K562 (cell line): ENCODE data around the gene WNT3. TPM values are rescaled to one million over a fixed set of nuclear protein-coding genes. Genes with fewer than 3 reads are reported as not detected.

Experiments
- CEBPB ChIP-seq: fragments of 450-650 bp; IDR thresholded peaks from 2 replicates; pipeline ENCODE4 v1.6.1; 2016; ENCODE audit warnings: missing genetic modification characterization, missing compliant biosample characterization
- DNMT1 ChIP-seq: fragments of 450-650 bp; IDR thresholded peaks from 2 replicates; pipeline ENCODE4 v1.6.1; 2016; ENCODE audit warnings: antibody characterized with exemption, mild to moderate bottlenecking
- ETV1 ChIP-seq: fragments of 450-650 bp; conservative IDR thresholded peaks from 2 replicates; pipeline ENCODE4 v1.6.1; 2016; ENCODE audit warnings: missing genetic modification characterization, control low read depth, low read depth, missing compliant biosample characterization
- KLF13 ChIP-seq: fragments of 450-650 bp; IDR thresholded peaks from 2 replicates; pipeline ENCODE4 v1.6.1; 2016; ENCODE audit warnings: missing genetic modification characterization, low read depth, mild to moderate bottlenecking, missing compliant biosample characterization, moderate library complexity, borderline replicate concordance
- L3MBTL2 ChIP-seq: fragments of 450-650 bp; IDR thresholded peaks from 2 replicates; pipeline ENCODE4 v1.6.1; 2016; ENCODE audit warnings: mild to moderate bottlenecking, moderate library complexity
- LARP7 ChIP-seq: fragments of 450-650 bp; IDR thresholded peaks from 2 replicates; pipeline ENCODE4 v1.6.1; 2016
- PHF20 ChIP-seq: fragments of 450-650 bp; IDR thresholded peaks from 2 replicates; pipeline ENCODE4 v1.6.1; 2018; ENCODE audit not compliant: partially characterized antibody
- POU5F1 ChIP-seq: fragments of 150-350 bp; IDR thresholded peaks from 2 replicates; pipeline ENCODE4 v1.6.1; 2014; ENCODE audit warnings: borderline replicate concordance, low read length, low read depth, mild to moderate bottlenecking; ENCODE audit not compliant: partially characterized antibody
- RNF2 ChIP-seq: sonication (generic); IDR thresholded peaks from 2 replicates; pipeline ENCODE4 v1.6.1; 2016
- SMAD4 ChIP-seq: fragments of 250-450 bp; sonication (Bioruptor Pico); conservative IDR thresholded peaks from 2 replicates; pipeline ENCODE4 v1.8.0; 2021; ENCODE audit warnings: inconsistent platforms, mild to moderate bottlenecking, moderate library complexity
- SP1 ChIP-seq: sonication (generic); formaldehyde crosslinking; IDR thresholded peaks from 2 replicates; pipeline ENCODE4 v1.8.1; 2022; ENCODE audit warnings: mild to moderate bottlenecking, missing genetic modification reagents
- SRSF7 ChIP-seq: fragments of 200-400 bp; formaldehyde crosslinking; optimal IDR thresholded peaks from 2 replicates; pipeline ENCODE3; 2017; ENCODE audit warnings: mild to moderate bottlenecking, low read depth, low read length
- STAG1 ChIP-seq: sonication (generic); formaldehyde crosslinking; IDR thresholded peaks from 2 replicates; pipeline ENCODE4 v1.5.0; 2020; ENCODE audit warnings: missing genetic modification reagents, borderline replicate concordance
- TRIM28 ChIP-seq: fragments of 450-650 bp; IDR thresholded peaks from 2 replicates; pipeline ENCODE4 v1.6.1; 2017
- ZNF124 ChIP-seq: sonication (generic); formaldehyde crosslinking; IDR thresholded peaks from 2 replicates; pipeline ENCODE4 v1.8.1; 2022; ENCODE audit warnings: missing genetic modification reagents
- ZNF174 ChIP-seq: fragments of 250-450 bp; sonication (Bioruptor Pico); IDR thresholded peaks from 2 replicates; pipeline ENCODE4 v1.4.0; 2020; ENCODE audit warnings: mild to moderate bottlenecking
- ZNF274 ChIP-seq: IDR thresholded peaks from 2 replicates; pipeline ENCODE4 v1.6.1; 2011; ENCODE audit warnings: low read depth, mild to moderate bottlenecking, low read length, moderate library complexity, borderline replicate concordance
- ZNF778 ChIP-seq: fragments of 450-650 bp; formaldehyde crosslinking; IDR thresholded peaks from 2 replicates; pipeline ENCODE4 v1.4.0; 2020; ENCODE audit warnings: mild to moderate bottlenecking, moderate library complexity
- polyA plus RNA-seq, 8 experiments: library from polyadenylated mRNA; depleted of rRNA in 4 of 8; stranded (reverse) in 5 of 8; unstranded in 3 of 8; fragments of >200 nt; fragmentation: Nextera tagmentation in 2 of 8; fragmentation: Illumina TruSeq in 1 of 8; extraction: Ambion mirVana in 2 of 8; extraction: Trizol in 1 of 8; gene quantifications; 2 replicates each; pipeline versions ENCODE4 v1.2.1 to v1.2.3, GENCODE V29; 2011 to 2014; ENCODE audit warnings: inconsistent platforms in 1 of 8, missing spikeins in 1 of 8
- total RNA-seq, 7 experiments: library from RNA; depleted of rRNA in 6 of 7; stranded (reverse); fragments of >200 nt in 6 of 7; fragmentation: Illumina TruSeq in 2 of 7; extraction: Trizol in 2 of 7; gene quantifications; 2 replicates each; pipeline versions ENCODE4 v1.2.1 to v1.2.3, GENCODE V29; 2011 to 2021; ENCODE audit warnings: low replicate concordance in 1 of 7
- TF ChIP-seq, protein P1 (sequence below): fragments of 450-650 bp; IDR thresholded peaks from 2 replicates; pipeline ENCODE4 v1.6.1; 2018; ENCODE audit warnings: mild to moderate bottlenecking, low read depth; ENCODE audit not compliant: partially characterized antibody
- TF ChIP-seq, protein P2 (sequence below): fragments of 450-650 bp; formaldehyde crosslinking; IDR thresholded peaks from 2 replicates; pipeline ENCODE4 v1.4.0; 2022; ENCODE audit warnings: mild to moderate bottlenecking, moderate library complexity
- TF ChIP-seq, protein P3 (sequence below): fragments of 250-450 bp; sonication (Bioruptor Pico); IDR thresholded peaks from 2 replicates; pipeline ENCODE4 v1.8.0; 2022; ENCODE audit warnings: inconsistent platforms, mild to moderate bottlenecking, moderate library complexity, borderline replicate concordance
- TF ChIP-seq, protein P4 (sequence below): sonication (generic); formaldehyde crosslinking; IDR thresholded peaks from 2 replicates; pipeline ENCODE4 v1.8.0; 2022; ENCODE audit warnings: mild to moderate bottlenecking, missing genetic modification reagents, borderline replicate concordance
- TF ChIP-seq, protein P5 (sequence below): fragments of 450-650 bp; IDR thresholded peaks from 2 replicates; pipeline ENCODE4 v1.6.1; 2016; ENCODE audit warnings: borderline replicate concordance

Gene WNT3
- total and polyA plus RNA-seq, 9 of the 15 experiments (the other 6 are each of a cell fraction or from before 2014, with no cell fraction given): 1.5 to 6.1 (median 3.3) TPM

DNA sequence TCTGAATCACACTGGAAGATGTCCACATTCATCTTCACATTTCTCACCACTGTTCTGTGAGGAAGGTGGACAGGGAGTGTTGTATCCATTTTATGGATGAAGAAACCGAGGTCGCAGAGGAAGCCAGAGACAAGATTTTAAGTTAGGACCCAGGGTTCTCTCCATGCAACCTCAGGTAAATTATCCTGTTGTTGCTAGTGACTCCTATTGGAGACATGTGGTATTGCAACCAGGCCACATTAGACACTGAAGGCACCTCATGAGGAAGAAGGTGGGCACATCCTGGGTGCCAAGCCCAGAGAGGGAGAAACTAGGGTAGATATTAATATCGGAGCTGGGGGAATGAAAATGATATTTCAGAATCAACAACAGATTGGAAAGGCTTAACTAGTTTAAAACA lies 24.3 kb upstream of the WNT3 start (continued):
- TF ChIP-seq ZNF274: no peak
- TF ChIP-seq, protein P1, sequence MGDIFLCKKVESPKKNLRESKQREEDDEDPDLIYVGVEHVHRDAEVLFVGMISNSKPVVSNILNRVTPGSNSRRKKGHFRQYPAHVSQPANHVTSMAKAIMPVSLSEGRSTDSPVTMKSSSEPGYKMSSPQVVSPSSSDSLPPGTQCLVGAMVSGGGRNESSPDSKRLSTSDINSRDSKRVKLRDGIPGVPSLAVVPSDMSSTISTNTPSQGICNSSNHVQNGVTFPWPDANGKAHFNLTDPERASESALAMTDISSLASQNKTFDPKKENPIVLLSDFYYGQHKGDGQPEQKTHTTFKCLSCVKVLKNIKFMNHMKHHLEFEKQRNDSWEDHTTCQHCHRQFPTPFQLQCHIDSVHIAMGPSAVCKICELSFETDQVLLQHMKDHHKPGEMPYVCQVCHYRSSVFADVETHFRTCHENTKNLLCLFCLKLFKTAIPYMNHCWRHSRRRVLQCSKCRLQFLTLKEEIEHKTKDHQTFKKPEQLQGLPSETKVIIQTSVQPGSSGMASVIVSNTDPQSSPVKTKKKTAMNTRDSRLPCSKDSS: peak; percentile 65
- TF ChIP-seq, protein P2, sequence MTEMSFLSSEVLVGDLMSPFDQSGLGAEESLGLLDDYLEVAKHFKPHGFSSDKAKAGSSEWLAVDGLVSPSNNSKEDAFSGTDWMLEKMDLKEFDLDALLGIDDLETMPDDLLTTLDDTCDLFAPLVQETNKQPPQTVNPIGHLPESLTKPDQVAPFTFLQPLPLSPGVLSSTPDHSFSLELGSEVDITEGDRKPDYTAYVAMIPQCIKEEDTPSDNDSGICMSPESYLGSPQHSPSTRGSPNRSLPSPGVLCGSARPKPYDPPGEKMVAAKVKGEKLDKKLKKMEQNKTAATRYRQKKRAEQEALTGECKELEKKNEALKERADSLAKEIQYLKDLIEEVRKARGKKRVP: no peak
- TF ChIP-seq PHF20: no peak
- no peak for TF ChIP-seq ZNF124 (CRISPR knock-in tag)
- TF ChIP-seq SRSF7: no peak
- TF ChIP-seq KLF13 (tag): no peak
- TF ChIP-seq, protein P3, sequence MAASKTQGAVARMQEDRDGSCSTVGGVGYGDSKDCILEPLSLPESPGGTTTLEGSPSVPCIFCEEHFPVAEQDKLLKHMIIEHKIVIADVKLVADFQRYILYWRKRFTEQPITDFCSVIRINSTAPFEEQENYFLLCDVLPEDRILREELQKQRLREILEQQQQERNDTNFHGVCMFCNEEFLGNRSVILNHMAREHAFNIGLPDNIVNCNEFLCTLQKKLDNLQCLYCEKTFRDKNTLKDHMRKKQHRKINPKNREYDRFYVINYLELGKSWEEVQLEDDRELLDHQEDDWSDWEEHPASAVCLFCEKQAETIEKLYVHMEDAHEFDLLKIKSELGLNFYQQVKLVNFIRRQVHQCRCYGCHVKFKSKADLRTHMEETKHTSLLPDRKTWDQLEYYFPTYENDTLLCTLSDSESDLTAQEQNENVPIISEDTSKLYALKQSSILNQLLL (CRISPR knock-in tag): no peak
- TF ChIP-seq ETV1 (tag): no peak
- TF ChIP-seq, protein P4, sequence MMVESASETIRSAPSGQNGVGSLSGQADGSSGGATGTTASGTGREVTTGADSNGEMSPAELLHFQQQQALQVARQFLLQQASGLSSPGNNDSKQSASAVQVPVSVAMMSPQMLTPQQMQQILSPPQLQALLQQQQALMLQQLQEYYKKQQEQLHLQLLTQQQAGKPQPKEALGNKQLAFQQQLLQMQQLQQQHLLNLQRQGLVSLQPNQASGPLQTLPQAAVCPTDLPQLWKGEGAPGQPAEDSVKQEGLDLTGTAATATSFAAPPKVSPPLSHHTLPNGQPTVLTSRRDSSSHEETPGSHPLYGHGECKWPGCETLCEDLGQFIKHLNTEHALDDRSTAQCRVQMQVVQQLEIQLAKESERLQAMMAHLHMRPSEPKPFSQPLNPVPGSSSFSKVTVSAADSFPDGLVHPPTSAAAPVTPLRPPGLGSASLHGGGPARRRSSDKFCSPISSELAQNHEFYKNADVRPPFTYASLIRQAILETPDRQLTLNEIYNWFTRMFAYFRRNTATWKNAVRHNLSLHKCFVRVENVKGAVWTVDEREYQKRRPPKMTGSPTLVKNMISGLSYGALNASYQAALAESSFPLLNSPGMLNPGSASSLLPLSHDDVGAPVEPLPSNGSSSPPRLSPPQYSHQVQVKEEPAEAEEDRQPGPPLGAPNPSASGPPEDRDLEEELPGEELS (CRISPR knock-in tag): no peak
- TF ChIP-seq LARP7: no peak
- peak; percentile 87 for TF ChIP-seq TRIM28
- TF ChIP-seq SP1 (CRISPR knock-in tag): no peak
- no peak for TF ChIP-seq DNMT1
- no peak for TF ChIP-seq POU5F1
- TF ChIP-seq CEBPB (tag): no peak
- TF ChIP-seq, protein P5, sequence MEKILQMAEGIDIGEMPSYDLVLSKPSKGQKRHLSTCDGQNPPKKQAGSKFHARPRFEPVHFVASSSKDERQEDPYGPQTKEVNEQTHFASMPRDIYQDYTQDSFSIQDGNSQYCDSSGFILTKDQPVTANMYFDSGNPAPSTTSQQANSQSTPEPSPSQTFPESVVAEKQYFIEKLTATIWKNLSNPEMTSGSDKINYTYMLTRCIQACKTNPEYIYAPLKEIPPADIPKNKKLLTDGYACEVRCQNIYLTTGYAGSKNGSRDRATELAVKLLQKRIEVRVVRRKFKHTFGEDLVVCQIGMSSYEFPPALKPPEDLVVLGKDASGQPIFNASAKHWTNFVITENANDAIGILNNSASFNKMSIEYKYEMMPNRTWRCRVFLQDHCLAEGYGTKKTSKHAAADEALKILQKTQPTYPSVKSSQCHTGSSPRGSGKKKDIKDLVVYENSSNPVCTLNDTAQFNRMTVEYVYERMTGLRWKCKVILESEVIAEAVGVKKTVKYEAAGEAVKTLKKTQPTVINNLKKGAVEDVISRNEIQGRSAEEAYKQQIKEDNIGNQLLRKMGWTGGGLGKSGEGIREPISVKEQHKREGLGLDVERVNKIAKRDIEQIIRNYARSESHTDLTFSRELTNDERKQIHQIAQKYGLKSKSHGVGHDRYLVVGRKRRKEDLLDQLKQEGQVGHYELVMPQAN: no peak
- TF ChIP-seq RNF2: no peak
- TF ChIP-seq SMAD4 (CRISPR knock-in tag): no peak
- no peak for TF ChIP-seq L3MBTL2
- no peak for TF ChIP-seq ZNF778
- no peak for TF ChIP-seq STAG1
- no peak for TF ChIP-seq ZNF174 (CRISPR knock-in tag)
